Transverse colon (tissue), 4 donors: Measurements from ENCODE around the gene NCBP2. TPM values are rescaled to one million over a fixed set of nuclear protein-coding genes. Genes with fewer than 3 reads are reported as not detected.

ENCODE experiments used
- DNase-seq: peaks from one replicate; pipeline ENCODE4 v3.0.0-alpha.2; 2019
- H3K27ac ChIP-seq, 4 donors: fragments of 200-600 bp; sonication (generic); 2 replicates each; pipeline ENCODE4 v1.5.1; 2016 to 2018; ENCODE audit warnings: inconsistent platforms in 4 of 4
- H3K27me3 ChIP-seq: fragments of 200-600 bp; sonication (generic); 2 replicates; pipeline ENCODE4 v1.5.1; 2017; ENCODE audit warnings: inconsistent platforms
- H3K36me3 ChIP-seq, 4 donors: fragments of 200-600 bp; sonication (generic); 2 replicates each; pipeline ENCODE4 v1.5.1; 2017 to 2019; ENCODE audit warnings: inconsistent platforms in 4 of 4
- H3K4me1 ChIP-seq, 4 donors: fragments of 200-600 bp; sonication (generic); 2 replicates each; pipeline ENCODE4 v1.5.1; 2017 to 2020; ENCODE audit warnings: inconsistent platforms in 4 of 4
- H3K4me3 ChIP-seq, 4 donors: fragments of 200-600 bp; sonication (generic); 1 replicate in 1 of 4; 2 replicates in 3 of 4; pipeline versions ENCODE4 v1.5.1 to v1.6.1; 2017 to 2019; ENCODE audit warnings: inconsistent platforms in 4 of 4
- H3K9me3 ChIP-seq, 2 donors: fragments of 200-600 bp; sonication (generic); 2 replicates each; pipeline ENCODE4 v1.5.1; 2017 to 2019; ENCODE audit warnings: inconsistent platforms in 2 of 2
- EP300 ChIP-seq: sonication (generic); formaldehyde crosslinking; IDR thresholded peaks from one replicate; pipeline ENCODE4 v1.6.1; 2017; ENCODE audit warnings: antibody characterized with exemption, low read depth
- POLR2A ChIP-seq: fragments of 450-650 bp; IDR thresholded peaks from one replicate; pipeline ENCODE4 v1.6.1; 2016; ENCODE audit warnings: antibody characterized with exemption, mild to moderate bottlenecking, moderate library complexity
- POLR2AphosphoS5 ChIP-seq, 3 donors: sonication (generic); formaldehyde crosslinking; IDR thresholded peaks; one replicate each; pipeline ENCODE4 v1.6.1; 2016; ENCODE audit warnings: antibody characterized with exemption in 3 of 3
- WGBS, 2 donors: methylation state at CpG; one replicate each; pipeline ENCODE4 v1.1.5; 2018; ENCODE audit warnings: low coverage in 1 of 2; 5-methylcytosine and 5-hydroxymethylcytosine counted together
- in situ Hi-C, 4 donors: fragments of 200-750 bp; cut with MboI; loops; one replicate each; pipeline versions ENCODE4 v1.15.0 to v1.15.1; 2017; ENCODE audit warnings: low sequenced_read_pairs in 3 of 4, low pct_ligation_motif_present in 1 of 4, low pct_unique_long_range_greater_than_20kb in 1 of 4
- intact Hi-C: fragments of 100-400 bp; cut with DNase I; formaldehyde crosslinking; loops from one replicate; pipeline ENCODE4 v1.15.1; 2023; ENCODE audit warnings: low total_unique reads
- total RNA-seq, 4 donors: library from RNA; depleted of rRNA; stranded (reverse); fragments of >200 nt; gene quantifications; one replicate each; pipeline ENCODE4 v1.1.0, GENCODE V29; 2016
- TF ChIP-seq, protein P1 (sequence below), 5 experiments: fragments of 200-600 bp in 3 of 5; fragments of 450-650 bp in 2 of 5; sonication (generic) in 3 of 5; IDR thresholded peaks; 1 replicate in 2 of 5; 2 replicates in 3 of 5; pipeline ENCODE4 v1.5.1; 2016 to 2017; ENCODE audit warnings: antibody characterized with exemption in 5 of 5, inconsistent platforms in 3 of 5, mild to moderate bottlenecking in 2 of 5, moderate library complexity in 1 of 5

The NCBP2 gene
- 10 to 100 TPM in 3 of 4 donors, 1 to 10 TPM in 1; 6.8 to 36.9 (median 31.8) TPM for total RNA-seq

DNA sequence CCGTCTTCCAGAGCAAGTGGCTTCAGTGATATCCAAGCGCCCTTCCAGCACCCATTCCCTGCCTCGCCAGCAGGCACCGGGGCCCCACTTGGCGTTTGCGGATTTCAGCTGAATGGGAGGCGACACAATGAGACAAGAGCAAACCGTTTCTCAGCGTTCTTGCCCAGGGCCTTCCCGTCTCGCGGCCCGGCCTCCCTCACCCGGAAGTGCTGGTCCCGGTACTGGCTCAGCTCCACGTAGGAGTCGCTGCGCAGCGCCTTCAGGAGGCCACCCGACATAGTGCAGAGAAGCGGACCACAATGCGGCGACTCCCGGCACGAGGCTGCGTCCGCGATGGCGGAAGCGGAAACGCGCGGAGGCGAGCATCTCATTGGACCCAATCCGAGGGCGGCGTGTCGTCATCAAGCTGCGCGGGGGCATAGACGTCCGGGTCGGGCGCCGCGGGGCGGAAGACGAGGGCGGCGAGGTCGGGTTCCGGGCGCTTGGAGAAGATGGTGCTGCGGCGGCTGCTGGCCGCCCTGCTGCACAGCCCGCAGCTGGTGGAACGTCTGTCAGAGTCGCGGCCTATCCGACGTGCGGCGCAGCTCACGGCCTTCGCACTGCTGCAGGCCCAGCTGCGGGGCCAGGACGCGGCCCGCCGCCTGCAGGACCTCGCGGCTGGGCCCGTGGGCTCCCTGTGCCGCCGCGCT, at the start of gene NCBP2:
NCBP2 (minus strand) TSS at position 303 of the 689 bp plus-strand sequence; CDS start at position 278, 25 bp downstream.
- peaks cover 0 to 17% (median 7%) of the 10 kb centered on the region in 4 donors for H3K36me3 ChIP-seq
- H3K27me3 ChIP-seq = no peaks in the 10 kb centered on the region
- in situ Hi-C loops = no loop called here
- WGBS, 2 donors = 0% methylated on average over 49 of the region's 77 CpGs; no CpG with 5 or more reads in 1 of the 2 donors
- no peaks in the 10 kb centered on the region for H3K9me3 ChIP-seq
- H3K4me1 ChIP-seq = peaks cover 6 to 45% (median 20%) of the 10 kb centered on the region in 4 donors
- TF ChIP-seq, protein P1, sequence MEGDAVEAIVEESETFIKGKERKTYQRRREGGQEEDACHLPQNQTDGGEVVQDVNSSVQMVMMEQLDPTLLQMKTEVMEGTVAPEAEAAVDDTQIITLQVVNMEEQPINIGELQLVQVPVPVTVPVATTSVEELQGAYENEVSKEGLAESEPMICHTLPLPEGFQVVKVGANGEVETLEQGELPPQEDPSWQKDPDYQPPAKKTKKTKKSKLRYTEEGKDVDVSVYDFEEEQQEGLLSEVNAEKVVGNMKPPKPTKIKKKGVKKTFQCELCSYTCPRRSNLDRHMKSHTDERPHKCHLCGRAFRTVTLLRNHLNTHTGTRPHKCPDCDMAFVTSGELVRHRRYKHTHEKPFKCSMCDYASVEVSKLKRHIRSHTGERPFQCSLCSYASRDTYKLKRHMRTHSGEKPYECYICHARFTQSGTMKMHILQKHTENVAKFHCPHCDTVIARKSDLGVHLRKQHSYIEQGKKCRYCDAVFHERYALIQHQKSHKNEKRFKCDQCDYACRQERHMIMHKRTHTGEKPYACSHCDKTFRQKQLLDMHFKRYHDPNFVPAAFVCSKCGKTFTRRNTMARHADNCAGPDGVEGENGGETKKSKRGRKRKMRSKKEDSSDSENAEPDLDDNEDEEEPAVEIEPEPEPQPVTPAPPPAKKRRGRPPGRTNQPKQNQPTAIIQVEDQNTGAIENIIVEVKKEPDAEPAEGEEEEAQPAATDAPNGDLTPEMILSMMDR (IDR thresholded peaks at IDR 0.05) = peak; percentile 38 to 91 (median 65)
- no peak for TF ChIP-seq EP300
- TF ChIP-seq POLR2A = peak; percentile 94
- TF ChIP-seq POLR2AphosphoS5 (IDR thresholded peaks at IDR 0.05) = peak; percentile 93 to 97 (median 97)
- peak within 1 kb of the TSS; percentile 97 to 100 (median 98) for H3K4me3 ChIP-seq
- intact Hi-C loops = no loop called here
- DNase-seq = peak; percentile 99
- H3K27ac ChIP-seq = peak within 1 kb of the TSS; percentile 93 to 99 (median 96)

DNA sequence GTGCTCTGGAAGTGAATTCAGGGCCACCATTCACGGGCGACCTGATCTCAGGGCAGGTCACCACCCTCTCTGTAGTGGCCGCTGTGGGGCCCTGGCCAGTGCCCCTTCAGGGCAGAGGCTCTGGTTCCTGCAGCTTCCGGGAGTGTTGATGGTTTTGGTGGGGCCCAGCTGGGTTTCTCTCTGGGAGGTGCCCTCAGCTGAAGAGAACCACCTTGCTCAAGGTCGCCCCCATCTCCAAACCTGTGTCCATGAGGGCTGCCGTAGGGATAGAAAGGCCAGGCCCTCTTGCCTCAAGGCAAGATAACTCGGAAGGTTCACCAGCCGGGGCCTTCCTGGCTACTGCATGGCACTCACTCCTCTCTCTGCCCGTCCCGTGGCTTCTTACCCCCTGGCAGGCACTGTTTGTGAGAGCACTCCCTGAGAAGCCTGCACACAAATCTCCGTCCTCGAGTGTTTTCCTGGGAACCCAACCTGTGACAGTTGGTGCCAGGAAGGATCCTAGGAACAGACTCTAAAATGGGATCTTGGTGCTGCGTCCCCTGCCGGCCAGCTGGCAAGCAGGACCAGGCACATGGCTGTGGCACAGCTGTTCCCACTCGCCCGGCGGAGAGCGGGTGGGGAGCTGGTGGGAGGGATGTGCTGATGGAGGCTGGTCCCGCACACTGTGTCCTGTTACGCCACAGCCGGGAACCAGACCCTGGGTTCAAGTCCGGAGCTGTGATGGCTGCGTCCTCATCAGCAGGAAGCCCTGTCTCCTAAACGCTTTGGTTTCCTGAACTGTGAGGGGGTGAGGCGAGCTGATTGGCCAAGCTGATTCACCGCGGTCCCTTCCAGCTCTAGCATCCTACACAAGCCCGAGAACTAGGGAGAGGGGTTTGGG, 49.5 kb upstream of the NCBP2 start:
- DNase-seq = no peak
- in situ Hi-C loops = loop anchor here in 2 of 4 donors (25.0 kb wide), 1 partner anchor 195 kb away; no protein-coding TSS in a partner anchor
- no peak overlapping the region for H3K27ac ChIP-seq

DNA sequence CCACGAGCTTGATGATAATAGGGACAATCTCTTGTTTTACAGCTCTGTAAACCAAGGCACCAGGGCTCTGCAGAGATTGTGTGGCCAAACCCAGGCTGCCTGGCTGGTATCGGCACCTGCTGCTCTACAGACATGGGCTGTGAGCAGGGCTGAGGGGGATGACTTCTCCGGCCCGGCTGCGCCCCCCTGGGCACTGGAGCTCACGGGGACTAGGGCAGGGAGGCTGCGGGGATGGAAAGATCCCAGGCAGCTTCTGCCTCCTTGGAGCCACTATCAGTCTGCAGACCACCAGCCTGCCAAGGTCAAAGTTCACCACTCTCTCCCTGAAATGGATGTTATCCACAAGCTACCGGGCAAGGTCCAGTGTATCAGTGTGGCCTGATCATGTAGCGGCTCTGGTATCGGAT, 48.3 kb upstream of the NCBP2 start:
- Histone ChIP-seq H3K9me3 (no peaks in the 10 kb centered on the region), H3K27ac (no peak overlapping the region), H3K4me1 (peaks cover 0 to 11% (median 9%) of the 10 kb centered on the region in 4 donors), H3K36me3 (no peaks in the 10 kb centered on the region), H3K4me3 (no peak overlapping the region), H3K27me3 (no peaks in the 10 kb centered on the region)
- DNase-seq = no peak
- intact Hi-C loops = loop anchor here (10.0 kb wide), 1 partner anchor 194 kb away; no protein-coding TSS in a partner anchor
- in situ Hi-C loops = loop anchor here in 2 of 4 donors (25.0 kb wide), 1 partner anchor 197 kb away; no protein-coding TSS in a partner anchor
- WGBS, 2 donors = 91% methylated on average over 10 of the region's 10 CpGs; no CpG with 5 or more reads in 1 of the 2 donors
- TF ChIP-seq POLR2AphosphoS5 (IDR thresholded peaks at IDR 0.05) (no peak), EP300 (no peak), POLR2A (no peak)

More for the DNA sequence above, 49.5 kb upstream of the NCBP2 start:
- H3K4me1 ChIP-seq = peaks cover 0 to 11% (median 9%) of the 10 kb centered on the region in 4 donors
- intact Hi-C loops = loop anchor here (10.0 kb wide), 1 partner anchor 193 kb away; no protein-coding TSS in a partner anchor
- H3K36me3 ChIP-seq = no peaks in the 10 kb centered on the region
- H3K4me3 ChIP-seq = no peak overlapping the region
- TF ChIP-seq EP300 (no peak), POLR2A (no peak), POLR2AphosphoS5 (IDR thresholded peaks at IDR 0.05) (no peak)
- TF ChIP-seq, protein P1 (IDR thresholded peaks at IDR 0.05) = no peak
- no peaks in the 10 kb centered on the region for H3K9me3 ChIP-seq
- no peaks in the 10 kb centered on the region for H3K27me3 ChIP-seq
- 92% methylated on average over 7 to 27 of the region's 28 CpGs for WGBS, 2 donors

DNA sequence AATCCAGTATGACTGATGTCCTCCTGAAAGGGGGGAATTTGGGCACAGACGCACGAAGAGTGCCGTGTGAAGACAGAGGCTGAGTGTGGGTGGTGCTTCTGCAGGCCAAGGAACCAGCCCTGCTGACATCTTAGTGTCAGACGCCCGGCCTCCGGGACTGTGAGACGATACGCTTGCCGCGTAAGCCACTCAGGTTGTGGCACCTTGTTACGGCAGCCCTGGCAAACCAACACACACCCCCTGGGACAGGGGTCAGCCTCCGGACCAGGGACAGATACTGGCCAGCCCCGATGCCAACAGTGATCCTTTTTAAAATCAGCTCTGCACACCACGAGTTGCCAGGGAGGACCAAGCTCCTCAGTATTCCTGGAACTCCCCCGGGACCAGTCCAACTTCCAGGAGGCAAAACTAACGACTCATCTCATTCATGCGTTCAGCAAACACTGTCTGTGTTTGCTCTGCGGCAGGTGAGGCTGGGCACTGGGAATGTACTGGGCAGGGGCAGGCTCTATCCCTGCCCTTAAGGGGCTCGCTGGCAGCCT, 47.5 kb upstream of the NCBP2 start:
- TF ChIP-seq POLR2AphosphoS5 (IDR thresholded peaks at IDR 0.05) (no peak), EP300 (no peak), POLR2A (no peak)
- TF ChIP-seq, protein P1 (IDR thresholded peaks at IDR 0.05) = no peak
- Histone ChIP-seq H3K9me3 (no peaks in the 10 kb centered on the region), H3K27ac (no peak overlapping the region), H3K36me3 (no peaks in the 10 kb centered on the region), H3K4me3 (no peak overlapping the region), H3K27me3 (no peaks in the 10 kb centered on the region), H3K4me1 (peaks cover 0 to 11% (median 9%) of the 10 kb centered on the region in 4 donors)
- intact Hi-C loops (loop anchor here (10.0 kb wide), 1 partner anchor 195 kb away; no protein-coding TSS in a partner anchor), in situ Hi-C loops (loop anchor here in 2 of 4 donors (25.0 kb wide), 1 partner anchor 198 kb away; no protein-coding TSS in a partner anchor)
- DNase-seq = no peak
- WGBS, 2 donors = 78% methylated on average over 19 of the region's 19 CpGs; no CpG with 5 or more reads in 1 of the 2 donors
